NOMO-1 treated with dmso at 0.1 percent for 144 hours (cell line): ENCODE results near the gene CHRNB4.
"Not testable (repeated sequence)": the region's sequence is repeated elsewhere in the genome, so short reads cannot be mapped to it uniquely, and the experiment has no call there.

Source experiments
- DNase-seq: peaks from one replicate; lab custom pipeline; 2025; ENCODE audit not compliant: unreplicated experiment; lab: John Stamatoyannopoulos, UW

CHRNB4 gene

GRCh38 chr15:78618064-78618463 lies 22.9 kb downstream of the CHRNB4 start:
- no peak for DNase-seq

DNA sequence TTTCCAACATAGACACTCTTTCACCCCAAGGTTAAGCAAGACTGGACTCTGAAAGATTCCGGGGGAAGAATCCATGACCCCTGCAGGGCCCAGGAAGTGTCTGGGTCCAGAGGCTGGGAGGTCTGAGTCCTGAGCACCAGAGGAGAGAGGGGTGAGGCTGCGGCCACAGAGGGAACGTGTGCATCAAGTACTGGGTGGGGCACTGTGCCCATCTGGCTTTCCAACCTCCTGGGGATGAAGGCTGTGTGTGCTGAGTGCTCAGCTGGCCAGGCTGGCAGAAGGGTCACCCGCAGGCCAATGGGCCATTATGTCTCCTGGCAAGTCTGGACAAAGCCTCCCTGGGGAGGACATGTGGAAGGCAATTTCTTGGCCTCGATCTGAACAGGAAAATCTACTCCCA lies 23.5 kb downstream of the CHRNB4 start:
- no peak for DNase-seq

- DNase-seq: no peak
Observed at GRCh38 chr15:78617076-78617475, 23.9 kb downstream of the CHRNB4 start.

DNA sequence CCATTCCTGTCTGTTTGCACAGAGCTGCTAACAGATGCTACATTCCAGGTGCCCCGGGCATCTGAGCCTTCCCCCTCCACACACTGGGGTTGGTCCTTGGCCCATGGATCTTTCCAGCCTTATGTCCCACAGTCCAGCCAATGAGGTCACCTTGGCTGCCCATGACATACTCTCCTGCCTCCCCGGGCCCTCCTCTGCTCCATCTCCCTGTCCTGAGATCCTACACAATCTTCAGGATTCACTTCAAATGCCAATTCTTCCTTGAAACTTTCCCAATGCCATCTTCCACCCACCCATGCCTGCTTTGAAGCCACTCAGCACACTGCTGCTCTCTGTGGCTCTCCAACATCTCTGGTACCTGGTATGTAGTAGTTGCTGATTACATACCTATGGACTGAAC lies 24.5 kb downstream of the CHRNB4 start:
- DNase-seq: no peak

DNA sequence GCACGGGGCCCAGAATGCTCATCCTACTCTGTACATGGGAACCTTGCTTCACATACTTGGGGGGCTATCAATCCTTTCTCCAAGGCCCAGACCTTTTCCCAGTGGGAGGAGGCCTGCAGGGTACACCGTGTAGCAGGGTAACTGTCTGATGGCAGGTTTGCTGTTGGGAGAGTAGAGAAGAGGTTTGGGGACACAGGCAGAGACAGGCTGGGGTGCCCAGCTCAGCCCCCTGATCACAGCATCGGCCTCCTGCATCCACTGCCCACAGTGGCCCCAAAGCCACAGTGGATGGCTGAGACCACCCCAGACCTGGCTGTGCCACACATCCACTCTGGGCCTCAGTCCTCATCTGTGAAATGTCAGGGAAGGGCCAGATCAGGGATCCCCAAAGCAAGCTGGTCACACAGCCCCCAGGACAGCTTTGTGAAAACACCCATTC lies 25.8 kb downstream of the CHRNB4 start:
- no peak for DNase-seq

- no peak for DNase-seq
Observed at GRCh38 chr15:78614021-78614420, 27.0 kb downstream of the CHRNB4 start.

DNA sequence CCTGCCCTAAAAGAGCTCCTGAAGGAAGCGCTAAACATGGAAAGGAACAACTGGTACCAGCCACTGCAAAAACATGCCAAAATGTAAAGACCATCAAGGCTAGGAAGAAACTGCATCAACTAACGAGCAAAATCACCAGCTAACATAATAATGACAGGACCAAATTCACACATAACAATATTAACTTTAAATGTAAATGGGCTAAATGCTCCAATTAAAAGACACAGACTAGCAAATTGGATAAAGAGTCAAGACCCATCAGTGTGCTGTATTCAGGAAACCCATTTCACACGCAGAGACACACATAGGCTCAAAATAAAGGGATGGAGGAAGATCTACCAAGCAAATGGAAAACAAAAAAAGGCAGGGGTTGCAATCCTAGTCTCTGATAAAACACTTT lies 31.5 kb downstream of the CHRNB4 start:
- DNase-seq: not testable (repeated sequence)

- no peak for DNase-seq
Observed at GRCh38 chr15:78605680-78606079, 35.3 kb downstream of the CHRNB4 start.

DNA sequence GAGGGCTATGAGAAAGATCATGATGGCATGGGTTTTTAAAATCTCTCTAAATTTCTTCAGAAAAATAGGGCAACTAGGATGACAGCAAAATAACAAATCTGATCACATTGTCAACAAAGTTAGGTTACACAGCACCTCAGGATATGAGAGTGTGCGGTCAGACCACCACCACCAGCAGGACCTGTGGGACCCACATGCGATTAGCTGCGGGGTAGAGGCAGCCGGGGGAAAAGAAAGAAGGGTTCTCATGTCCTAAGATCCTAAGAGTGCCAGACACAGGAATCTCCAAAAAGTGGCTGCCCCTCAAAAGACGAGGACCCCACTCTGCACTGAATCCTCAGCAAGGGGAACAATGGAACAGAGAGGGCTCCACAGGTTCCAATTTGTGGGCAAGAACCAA lies 35.8 kb downstream of the CHRNB4 start:
- DNase-seq: no peak

DNA sequence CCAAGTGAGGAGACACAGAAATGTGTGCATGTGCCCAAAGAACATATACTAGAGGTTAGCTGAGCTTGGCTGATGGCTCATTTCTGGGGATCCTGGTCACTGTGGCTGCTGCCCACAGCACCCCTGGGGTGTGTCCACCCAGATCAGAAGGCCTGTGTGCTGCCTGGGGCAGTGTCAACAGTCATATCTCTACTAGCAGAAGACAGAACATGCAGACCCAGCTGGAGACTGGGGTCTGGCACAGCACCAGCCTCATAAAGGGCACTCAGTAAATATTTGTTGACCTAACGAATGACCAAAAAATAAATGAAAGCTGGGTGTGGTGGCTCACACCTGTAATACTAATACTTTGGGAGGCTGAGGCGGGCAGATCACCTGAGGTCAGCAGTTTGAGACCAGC lies 36.6 kb downstream of the CHRNB4 start:
- DNase-seq: no peak

GRCh38 chr15:78603467-78603866 lies 37.5 kb downstream of the CHRNB4 start:
- no peak for DNase-seq

GRCh38 chr15:78599189-78599588 lies 41.8 kb downstream of the CHRNB4 start:
- DNase-seq: no peak

DNA sequence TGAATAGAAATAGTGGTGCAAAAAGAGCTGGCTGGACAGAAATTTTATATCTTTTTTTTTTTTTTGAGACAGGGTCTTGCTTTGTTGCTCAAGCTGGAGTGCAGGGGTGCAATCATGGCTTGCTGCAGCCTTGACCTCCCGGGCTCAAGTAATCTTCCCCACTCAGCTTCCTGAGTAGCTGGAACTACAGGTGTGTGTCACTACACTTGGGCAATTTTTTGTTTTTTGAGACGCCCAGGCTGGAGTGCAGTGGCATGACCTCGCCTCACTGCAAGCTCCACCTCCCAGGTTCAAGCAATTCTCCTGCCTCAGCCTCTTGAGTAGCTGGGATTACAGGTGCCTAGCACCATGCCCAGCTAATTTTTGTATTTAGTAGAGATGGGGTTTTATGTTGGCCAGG lies 42.7 kb downstream of the CHRNB4 start:
- no peak for DNase-seq

GRCh38 chr15:78597583-78597982 lies 43.4 kb downstream of the CHRNB4 start:
- no peak for DNase-seq

GRCh38 chr15:78574944-78575343 lies 66.1 kb downstream of the CHRNB4 start:
- no peak for DNase-seq
